K562 (cell line): ENCODE results near the gene CARD10. TPM values are rescaled to one million over a fixed set of nuclear protein-coding genes. Genes with fewer than 3 reads are reported as not detected.

Experiments
- ATF7 ChIP-seq: fragments of 450-650 bp; IDR thresholded peaks from 2 replicates; pipeline ENCODE4 v1.7.1; 2014; ENCODE audit warnings: mild to moderate bottlenecking, moderate library complexity
- BCL6 ChIP-seq: fragments of 250-450 bp; sonication (Bioruptor Pico); IDR thresholded peaks from 2 replicates; pipeline ENCODE4 v1.4.0; 2020
- CBFA2T3 ChIP-seq: fragments of 450-650 bp; IDR thresholded peaks from 2 replicates; pipeline ENCODE4 v1.6.1; 2017
- CTCFL ChIP-seq: IDR thresholded peaks from 2 replicates; pipeline ENCODE4 v1.6.1; 2011; ENCODE audit warnings: borderline replicate concordance, low read depth, mild to moderate bottlenecking, moderate library complexity, low read length; ENCODE audit not compliant: insufficient read depth, poor library complexity, severe bottlenecking
- DEAF1 ChIP-seq: fragments of 450-650 bp; formaldehyde crosslinking; IDR thresholded peaks from 2 replicates; pipeline ENCODE4 v1.4.0; 2020; ENCODE audit warnings: mild to moderate bottlenecking, moderate library complexity
- GABPB2 ChIP-seq: fragments of 250-450 bp; sonication (Bioruptor Pico); conservative IDR thresholded peaks from 2 replicates; pipeline ENCODE4 v1.5.1; 2021; ENCODE audit warnings: mild to moderate bottlenecking
- JUND ChIP-seq, 2 experiments: IDR thresholded peaks; 2 replicates in 1 of 2; 3 replicates in 1 of 2; pipeline ENCODE4 v1.6.1; 2011; ENCODE audit warnings: borderline replicate concordance in 2 of 2, low read depth in 2 of 2, low read length in 2 of 2, improper control_type of control experiment in 1 of 2, missing biosample characterization in 1 of 2, missing genetic modification characterization in 1 of 2, missing genetic modification reagents in 1 of 2
- KDM4B ChIP-seq, 2 experiments: fragments of 450-650 bp in 1 of 2; sonication (generic) in 1 of 2; IDR thresholded peaks; 2 replicates each; pipeline ENCODE4 v1.6.1; 2016 to 2017; ENCODE audit warnings: borderline replicate concordance in 2 of 2, antibody characterized with exemption in 1 of 2, low read depth in 1 of 2, mild to moderate bottlenecking in 1 of 2
- KLF13 ChIP-seq: fragments of 450-650 bp; IDR thresholded peaks from 2 replicates; pipeline ENCODE4 v1.6.1; 2016; ENCODE audit warnings: missing genetic modification characterization, low read depth, mild to moderate bottlenecking, missing compliant biosample characterization, moderate library complexity, borderline replicate concordance
- LARP7 ChIP-seq: fragments of 450-650 bp; IDR thresholded peaks from 2 replicates; pipeline ENCODE4 v1.6.1; 2016
- MNT ChIP-seq, 2 experiments: fragments of 450-650 bp; conservative IDR thresholded peaks; 2 replicates each; pipeline ENCODE4 v1.6.1; 2017; ENCODE audit warnings: mild to moderate bottlenecking in 2 of 2, moderate library complexity in 2 of 2
- MTA3 ChIP-seq: fragments of 450-650 bp; formaldehyde crosslinking; IDR thresholded peaks from 2 replicates; pipeline ENCODE4 v1.6.1; 2017; ENCODE audit warnings: mild to moderate bottlenecking, borderline replicate concordance
- MTF1 ChIP-seq: fragments of 250-450 bp; sonication (Bioruptor Pico); IDR thresholded peaks from 2 replicates; pipeline ENCODE4 v1.9.0; 2021; ENCODE audit warnings: moderate library complexity, mild to moderate bottlenecking, inconsistent platforms, borderline replicate concordance
- RBM25 ChIP-seq: fragments of 200-400 bp; formaldehyde crosslinking; IDR thresholded peaks from 2 replicates; pipeline ENCODE4 v1.6.1; 2018; ENCODE audit warnings: low read length, low read depth, moderate library complexity; ENCODE audit not compliant: severe bottlenecking
- SPI1 ChIP-seq: IDR thresholded peaks from 2 replicates; pipeline ENCODE4 v1.6.1; 2011; ENCODE audit warnings: low read depth, low read length, control low read depth, borderline replicate concordance
- THAP12 ChIP-seq: fragments of 250-450 bp; sonication (Bioruptor Pico); IDR thresholded peaks from 2 replicates; pipeline ENCODE4 v1.9.0; 2021; ENCODE audit warnings: mild to moderate bottlenecking, inconsistent platforms
- ZFPM2 ChIP-seq: fragments of 250-450 bp; sonication (Bioruptor Pico); IDR thresholded peaks from 2 replicates; pipeline ENCODE4 v1.5.1; 2022; ENCODE audit warnings: mild to moderate bottlenecking
- ZNF695 ChIP-seq: fragments of 450-650 bp; formaldehyde crosslinking; IDR thresholded peaks from 2 replicates; pipeline ENCODE4 v1.4.0; 2020; ENCODE audit warnings: mild to moderate bottlenecking, moderate library complexity
- ZNF79 ChIP-seq: fragments of 250-450 bp; sonication (Bioruptor Pico); IDR thresholded peaks from 2 replicates; pipeline ENCODE4 v1.4.0; 2020; ENCODE audit warnings: low read depth, mild to moderate bottlenecking, moderate library complexity
- polyA plus RNA-seq, 8 experiments: library from polyadenylated mRNA; depleted of rRNA in 4 of 8; stranded (reverse) in 5 of 8; unstranded in 3 of 8; fragments of >200 nt; fragmentation: Nextera tagmentation in 2 of 8; fragmentation: Illumina TruSeq in 1 of 8; extraction: Ambion mirVana in 2 of 8; extraction: Trizol in 1 of 8; gene quantifications; 2 replicates each; pipeline versions ENCODE4 v1.2.1 to v1.2.3, GENCODE V29; 2011 to 2014; ENCODE audit warnings: inconsistent platforms in 1 of 8, missing spikeins in 1 of 8
- total RNA-seq, 7 experiments: library from RNA; depleted of rRNA in 6 of 7; stranded (reverse); fragments of >200 nt in 6 of 7; fragmentation: Illumina TruSeq in 2 of 7; extraction: Trizol in 2 of 7; gene quantifications; 2 replicates each; pipeline versions ENCODE4 v1.2.1 to v1.2.3, GENCODE V29; 2011 to 2021; ENCODE audit warnings: low replicate concordance in 1 of 7

The CARD10 gene
- total and polyA plus RNA-seq, 9 of the 15 experiments (the other 6 are each of a cell fraction or from before 2014, with no cell fraction given) = 0.13 to 5.8 (median 1.6) TPM

- TF ChIP-seq THAP12 (no peak), KLF13 (tag) (no peak), JUND (IDR thresholded peaks at IDR 0.05; ENCODE audit: borderline replicate concordance, low read depth, low read length) (no peak), JUND (tag; IDR thresholded peaks at IDR 0.05; ENCODE audit: borderline replicate concordance, low read depth, low read length) (peak; percentile 58; the same call in 2 of the 3 replicates), CBFA2T3 (no peak), SPI1 (no peak), LARP7 (no peak), ATF7 (peak; percentile 40; the same call in 1 of the 2 replicates), KDM4B (IDR thresholded peaks at IDR 0.05; ENCODE audit: borderline replicate concordance in 2 of 2, low read depth in 1 of 2) (no peak), ZNF79 (CRISPR knock-in tag) (no peak), MTF1 (CRISPR knock-in tag) (no peak), BCL6 (CRISPR knock-in tag) (no peak), DEAF1 (CRISPR knock-in tag) (no peak; the same call in 1 of the 2 replicates), CTCFL (peak; percentile 12), MNT (conservative IDR thresholded peaks at IDR 0.05) (no peak), GABPB2 (CRISPR knock-in tag) (no peak), RBM25 (peak; percentile 52), ZFPM2 (no peak), MTA3 (peak; percentile 40; the same call in 1 of the 2 replicates), ZNF695 (CRISPR knock-in tag) (no peak)
Measured at GRCh38 chr22:37566903-37567798, 47.9 kb upstream of the CARD10 start (continued).
